K562 (cell line): ENCODE data around the gene TRIM23. TPM values are rescaled to one million over a fixed set of nuclear protein-coding genes. Genes with fewer than 3 reads are reported as not detected.

ENCODE experiments used
- ATF1 ChIP-seq, 2 experiments: fragments of 450-650 bp in 1 of 2; IDR thresholded peaks; 2 replicates each; pipeline ENCODE4 v1.6.1; 2016; ENCODE audit warnings: missing compliant biosample characterization in 1 of 2, missing genetic modification characterization in 1 of 2
- EP400 ChIP-seq: fragments of 450-650 bp; IDR thresholded peaks from 2 replicates; pipeline ENCODE4 v1.6.1; 2017; ENCODE audit warnings: antibody characterized with exemption, mild to moderate bottlenecking, moderate library complexity
- GTF2A2 ChIP-seq: IDR thresholded peaks from 2 replicates; pipeline ENCODE4 v1.6.1; 2016; ENCODE audit warnings: mild to moderate bottlenecking, missing genetic modification characterization, missing compliant biosample characterization
- MTA1 ChIP-seq: fragments of 450-650 bp; IDR thresholded peaks from 2 replicates; pipeline ENCODE4 v1.6.1; 2017; ENCODE audit warnings: borderline replicate concordance
- MTA3 ChIP-seq: fragments of 450-650 bp; formaldehyde crosslinking; IDR thresholded peaks from 2 replicates; pipeline ENCODE4 v1.6.1; 2017; ENCODE audit warnings: mild to moderate bottlenecking, borderline replicate concordance
- NCOA1 ChIP-seq: fragments of 450-650 bp; IDR thresholded peaks from 2 replicates; pipeline ENCODE4 v1.6.1; 2016; ENCODE audit warnings: low read depth
- NCOA4 ChIP-seq: fragments of 450-650 bp; IDR thresholded peaks from 2 replicates; pipeline ENCODE4 v1.6.1; 2018; ENCODE audit warnings: mild to moderate bottlenecking; ENCODE audit not compliant: partially characterized antibody
- NRF1 ChIP-seq, 2 experiments: fragments of 450-650 bp; IDR thresholded peaks in 1 of 2; conservative IDR thresholded peaks in 1 of 2; 2 replicates each; pipeline ENCODE4 v1.6.1; 2014; ENCODE audit warnings: mild to moderate bottlenecking in 2 of 2
- POLR2A ChIP-seq: fragments of 450-650 bp; conservative IDR thresholded peaks from 2 replicates; pipeline ENCODE4 v1.6.1; 2016
- SRSF1 ChIP-seq: fragments of 200-400 bp; formaldehyde crosslinking; IDR thresholded peaks from 2 replicates; pipeline ENCODE4 v1.6.1; 2017; ENCODE audit warnings: mild to moderate bottlenecking, low read depth, low read length, moderate library complexity
- TBL1XR1 ChIP-seq, 2 experiments: IDR thresholded peaks; 2 replicates each; pipeline ENCODE4 v1.6.1; 2012; ENCODE audit warnings: improper control_type of control experiment in 2 of 2, low read length in 2 of 2, mild to moderate bottlenecking in 1 of 2
- ZNF133 ChIP-seq: fragments of 250-450 bp; sonication (Bioruptor Pico); IDR thresholded peaks from 2 replicates; pipeline ENCODE4 v1.4.0; 2020; ENCODE audit warnings: mild to moderate bottlenecking
- ZNF232 ChIP-seq: sonication (generic); formaldehyde crosslinking; IDR thresholded peaks from 2 replicates; pipeline ENCODE4 v1.8.0; 2022; ENCODE audit warnings: mild to moderate bottlenecking, missing genetic modification reagents
- polyA plus RNA-seq, 8 experiments: library from polyadenylated mRNA; depleted of rRNA in 4 of 8; stranded (reverse) in 5 of 8; unstranded in 3 of 8; fragments of >200 nt; fragmentation: Nextera tagmentation in 2 of 8; fragmentation: Illumina TruSeq in 1 of 8; extraction: Ambion mirVana in 2 of 8; extraction: Trizol in 1 of 8; gene quantifications; 2 replicates each; pipeline versions ENCODE4 v1.2.1 to v1.2.3, GENCODE V29; 2011 to 2014; ENCODE audit warnings: inconsistent platforms in 1 of 8, missing spikeins in 1 of 8
- total RNA-seq, 7 experiments: library from RNA; depleted of rRNA in 6 of 7; stranded (reverse); fragments of >200 nt in 6 of 7; fragmentation: Illumina TruSeq in 2 of 7; extraction: Trizol in 2 of 7; gene quantifications; 2 replicates each; pipeline versions ENCODE4 v1.2.1 to v1.2.3, GENCODE V29; 2011 to 2021; ENCODE audit warnings: low replicate concordance in 1 of 7
- TF ChIP-seq, protein P1 (sequence below), 3 experiments: fragments of 200-800 bp in 1 of 3; fragments of 250-450 bp in 1 of 3; fragments of 450-650 bp in 1 of 3; sonication (Bioruptor Pico) in 1 of 3; sonication (Bioruptor generic) in 1 of 3; formaldehyde crosslinking in 1 of 3; IDR thresholded peaks; 2 replicates each; pipeline versions ENCODE4 v1.6.1 to v1.8.0; 2016 to 2022; ENCODE audit warnings: mild to moderate bottlenecking in 2 of 3, missing genetic modification characterization in 2 of 3, missing compliant biosample characterization in 1 of 3, moderate library complexity in 1 of 3
- TF ChIP-seq, protein P2 (sequence below): sonication (generic); formaldehyde crosslinking; IDR thresholded peaks from 2 replicates; pipeline ENCODE4 v1.8.0; 2023; ENCODE audit warnings: mild to moderate bottlenecking, missing genetic modification reagents
- TF ChIP-seq, protein P3 (sequence below): sonication (generic); formaldehyde crosslinking; IDR thresholded peaks from 2 replicates; pipeline ENCODE4 v1.8.0; 2022; ENCODE audit warnings: missing genetic modification reagents, mild to moderate bottlenecking, borderline replicate concordance

The TRIM23 gene
- total and polyA plus RNA-seq, 9 of the 15 experiments (the other 6 are each of a cell fraction or from before 2014, with no cell fraction given): 2.4 to 8.5 (median 4.9) TPM

DNA sequence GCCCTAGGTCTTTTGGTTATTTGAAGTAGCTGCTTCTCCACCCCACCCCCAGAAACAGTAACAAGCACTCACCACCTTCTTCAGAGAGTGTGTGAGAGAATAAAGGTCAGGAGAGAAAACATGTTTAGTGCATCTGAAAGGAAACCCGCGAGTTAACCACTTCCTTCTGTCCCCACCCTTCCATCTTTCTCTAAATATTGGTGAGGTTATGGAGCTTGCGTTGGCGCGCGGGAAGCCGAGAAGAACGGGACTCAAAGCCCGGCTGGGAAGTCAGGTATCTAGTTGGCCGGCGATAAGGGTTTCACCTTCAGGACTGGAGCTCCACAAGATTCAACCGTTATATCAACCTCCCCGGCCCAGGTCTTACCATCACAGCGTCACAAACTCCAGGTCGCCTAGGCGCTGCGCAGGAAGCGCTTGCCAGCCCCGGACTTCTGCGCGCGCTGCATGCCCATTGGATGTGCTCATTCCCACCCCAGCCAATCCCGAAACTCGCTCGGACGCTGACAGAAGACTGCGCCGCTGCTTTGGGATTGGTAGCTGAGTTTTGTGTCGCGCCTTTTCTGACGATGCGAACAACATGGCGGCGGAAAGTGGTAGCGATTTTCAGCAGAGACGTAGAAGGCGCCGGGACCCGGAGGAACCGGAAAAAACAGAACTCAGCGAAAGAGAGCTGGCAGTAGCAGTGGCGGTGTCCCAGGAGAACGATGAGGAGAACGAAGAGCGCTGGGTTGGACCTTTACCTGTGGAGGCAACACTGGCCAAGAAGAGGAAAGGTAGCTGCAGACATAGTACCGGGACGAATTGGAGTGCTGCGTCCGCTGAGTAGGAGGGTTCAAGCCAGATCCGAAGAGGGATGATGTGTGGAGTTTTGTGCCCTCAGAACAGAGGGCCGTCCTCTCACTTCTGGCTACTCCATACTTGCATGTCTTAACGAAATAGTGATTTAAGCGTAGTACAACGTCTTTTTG is 61.1 kb downstream of the TRIM23 start, which contains the start of the genes CENPK and PPWD1 (continued):
- TF ChIP-seq, protein P1, sequence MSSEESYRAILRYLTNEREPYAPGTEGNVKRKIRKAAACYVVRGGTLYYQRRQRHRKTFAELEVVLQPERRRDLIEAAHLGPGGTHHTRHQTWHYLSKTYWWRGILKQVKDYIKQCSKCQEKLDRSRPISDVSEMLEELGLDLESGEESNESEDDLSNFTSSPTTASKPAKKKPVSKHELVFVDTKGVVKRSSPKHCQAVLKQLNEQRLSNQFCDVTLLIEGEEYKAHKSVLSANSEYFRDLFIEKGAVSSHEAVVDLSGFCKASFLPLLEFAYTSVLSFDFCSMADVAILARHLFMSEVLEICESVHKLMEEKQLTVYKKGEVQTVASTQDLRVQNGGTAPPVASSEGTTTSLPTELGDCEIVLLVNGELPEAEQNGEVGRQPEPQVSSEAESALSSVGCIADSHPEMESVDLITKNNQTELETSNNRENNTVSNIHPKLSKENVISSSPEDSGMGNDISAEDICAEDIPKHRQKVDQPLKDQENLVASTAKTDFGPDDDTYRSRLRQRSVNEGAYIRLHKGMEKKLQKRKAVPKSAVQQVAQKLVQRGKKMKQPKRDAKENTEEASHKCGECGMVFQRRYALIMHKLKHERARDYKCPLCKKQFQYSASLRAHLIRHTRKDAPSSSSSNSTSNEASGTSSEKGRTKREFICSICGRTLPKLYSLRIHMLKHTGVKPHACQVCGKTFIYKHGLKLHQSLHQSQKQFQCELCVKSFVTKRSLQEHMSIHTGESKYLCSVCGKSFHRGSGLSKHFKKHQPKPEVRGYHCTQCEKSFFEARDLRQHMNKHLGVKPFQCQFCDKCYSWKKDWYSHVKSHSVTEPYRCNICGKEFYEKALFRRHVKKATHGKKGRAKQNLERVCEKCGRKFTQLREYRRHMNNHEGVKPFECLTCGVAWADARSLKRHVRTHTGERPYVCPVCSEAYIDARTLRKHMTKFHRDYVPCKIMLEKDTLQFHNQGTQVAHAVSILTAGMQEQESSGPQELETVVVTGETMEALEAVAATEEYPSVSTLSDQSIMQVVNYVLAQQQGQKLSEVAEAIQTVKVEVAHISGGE (CRISPR knock-in tag; IDR thresholded peaks at IDR 0.05): peak in 1 of 3 experiments; percentile 66; a peak in 2 of 6 replicates
- TF ChIP-seq NCOA1 (no peak), POLR2A (peak; percentile 94), MTA3 (peak; percentile 86; the same call in 1 of the 2 replicates), NRF1 (conservative IDR thresholded peaks at IDR 0.05 in 1 of 2, IDR thresholded peaks at IDR 0.05 in 1 of 2) (peak; percentile 93 to 94), ZNF232 (no peak), MTA1 (peak; percentile 99), GTF2A2 (no peak), SRSF1 (no peak), EP400 (peak; percentile 87), NCOA4 (peak; percentile 20), ZNF133 (CRISPR knock-in tag) (no peak), TBL1XR1 (IDR thresholded peaks at IDR 0.05; ENCODE audit: low read length in 2 of 2) (peak; percentile 44 to 81; a peak in 2 of 4 replicates), ATF1 (CRISPR knock-in tag; IDR thresholded peaks at IDR 0.05) (peak; percentile 89), ATF1 (tag; IDR thresholded peaks at IDR 0.05) (peak; percentile 100)
- TF ChIP-seq, protein P2, sequence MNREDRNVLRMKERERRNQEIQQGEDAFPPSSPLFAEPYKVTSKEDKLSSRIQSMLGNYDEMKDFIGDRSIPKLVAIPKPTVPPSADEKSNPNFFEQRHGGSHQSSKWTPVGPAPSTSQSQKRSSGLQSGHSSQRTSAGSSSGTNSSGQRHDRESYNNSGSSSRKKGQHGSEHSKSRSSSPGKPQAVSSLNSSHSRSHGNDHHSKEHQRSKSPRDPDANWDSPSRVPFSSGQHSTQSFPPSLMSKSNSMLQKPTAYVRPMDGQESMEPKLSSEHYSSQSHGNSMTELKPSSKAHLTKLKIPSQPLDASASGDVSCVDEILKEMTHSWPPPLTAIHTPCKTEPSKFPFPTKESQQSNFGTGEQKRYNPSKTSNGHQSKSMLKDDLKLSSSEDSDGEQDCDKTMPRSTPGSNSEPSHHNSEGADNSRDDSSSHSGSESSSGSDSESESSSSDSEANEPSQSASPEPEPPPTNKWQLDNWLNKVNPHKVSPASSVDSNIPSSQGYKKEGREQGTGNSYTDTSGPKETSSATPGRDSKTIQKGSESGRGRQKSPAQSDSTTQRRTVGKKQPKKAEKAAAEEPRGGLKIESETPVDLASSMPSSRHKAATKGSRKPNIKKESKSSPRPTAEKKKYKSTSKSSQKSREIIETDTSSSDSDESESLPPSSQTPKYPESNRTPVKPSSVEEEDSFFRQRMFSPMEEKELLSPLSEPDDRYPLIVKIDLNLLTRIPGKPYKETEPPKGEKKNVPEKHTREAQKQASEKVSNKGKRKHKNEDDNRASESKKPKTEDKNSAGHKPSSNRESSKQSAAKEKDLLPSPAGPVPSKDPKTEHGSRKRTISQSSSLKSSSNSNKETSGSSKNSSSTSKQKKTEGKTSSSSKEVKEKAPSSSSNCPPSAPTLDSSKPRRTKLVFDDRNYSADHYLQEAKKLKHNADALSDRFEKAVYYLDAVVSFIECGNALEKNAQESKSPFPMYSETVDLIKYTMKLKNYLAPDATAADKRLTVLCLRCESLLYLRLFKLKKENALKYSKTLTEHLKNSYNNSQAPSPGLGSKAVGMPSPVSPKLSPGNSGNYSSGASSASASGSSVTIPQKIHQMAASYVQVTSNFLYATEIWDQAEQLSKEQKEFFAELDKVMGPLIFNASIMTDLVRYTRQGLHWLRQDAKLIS (CRISPR knock-in tag): no peak; the same call in 1 of the 2 replicates
- TF ChIP-seq, protein P3, sequence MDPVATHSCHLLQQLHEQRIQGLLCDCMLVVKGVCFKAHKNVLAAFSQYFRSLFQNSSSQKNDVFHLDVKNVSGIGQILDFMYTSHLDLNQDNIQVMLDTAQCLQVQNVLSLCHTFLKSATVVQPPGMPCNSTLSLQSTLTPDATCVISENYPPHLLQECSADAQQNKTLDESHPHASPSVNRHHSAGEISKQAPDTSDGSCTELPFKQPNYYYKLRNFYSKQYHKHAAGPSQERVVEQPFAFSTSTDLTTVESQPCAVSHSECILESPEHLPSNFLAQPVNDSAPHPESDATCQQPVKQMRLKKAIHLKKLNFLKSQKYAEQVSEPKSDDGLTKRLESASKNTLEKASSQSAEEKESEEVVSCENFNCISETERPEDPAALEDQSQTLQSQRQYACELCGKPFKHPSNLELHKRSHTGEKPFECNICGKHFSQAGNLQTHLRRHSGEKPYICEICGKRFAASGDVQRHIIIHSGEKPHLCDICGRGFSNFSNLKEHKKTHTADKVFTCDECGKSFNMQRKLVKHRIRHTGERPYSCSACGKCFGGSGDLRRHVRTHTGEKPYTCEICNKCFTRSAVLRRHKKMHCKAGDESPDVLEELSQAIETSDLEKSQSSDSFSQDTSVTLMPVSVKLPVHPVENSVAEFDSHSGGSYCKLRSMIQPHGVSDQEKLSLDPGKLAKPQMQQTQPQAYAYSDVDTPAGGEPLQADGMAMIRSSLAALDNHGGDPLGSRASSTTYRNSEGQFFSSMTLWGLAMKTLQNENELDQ (CRISPR knock-in tag): no peak
